Chondrocyte (in vitro differentiated cells): ENCODE measurements around the gene MEX3C. TPM values are rescaled to one million over a fixed set of nuclear protein-coding genes. Genes with fewer than 3 reads are reported as not detected.

Experiments used
- DNase-seq: peaks from one replicate; pipeline ENCODE4 v3.0.0; 2021; ENCODE audit warnings: mixed read lengths, low spot score
- H3K27ac Mint-ChIP-seq: one replicate; pipeline ENCODE4 v1.8.0; 2021; ENCODE audit warnings: mild to moderate bottlenecking, moderate library complexity, mixed read lengths; ENCODE audit not compliant: unreplicated experiment
- H3K27me3 Mint-ChIP-seq: 2 replicates; pipeline ENCODE4 v1.8.0; 2021; ENCODE audit warnings: low read depth, mixed read lengths
- H3K36me3 Mint-ChIP-seq: 2 replicates; pipeline ENCODE4 v1.8.0; 2021; ENCODE audit warnings: low read depth, mixed read lengths
- H3K4me1 Mint-ChIP-seq: 2 replicates; pipeline ENCODE4 v1.8.0; 2021; ENCODE audit warnings: low read depth, mild to moderate bottlenecking, mixed read lengths
- H3K4me3 Mint-ChIP-seq: one replicate; pipeline ENCODE4 v1.8.0; 2021; ENCODE audit warnings: mild to moderate bottlenecking, moderate library complexity, mixed read lengths; ENCODE audit not compliant: unreplicated experiment
- H3K9me3 Mint-ChIP-seq: 2 replicates; pipeline ENCODE4 v1.8.0; 2021; ENCODE audit warnings: low read depth, mixed read lengths
- CTCF ChIP-seq: fragments of 200-600 bp; sonication (generic); IDR thresholded peaks from 2 replicates; pipeline ENCODE4 v1.5.0; 2021; ENCODE audit warnings: antibody characterized with exemption, mild to moderate bottlenecking, moderate library complexity
- total RNA-seq: library from RNA; stranded (reverse); gene quantifications from 3 replicates; pipeline ENCODE4 v1.2.1, GENCODE V29; 2021

Gene MEX3C
- total RNA-seq, 1 donor from 2014 or later, result 49.0 TPM

GRCh38 chr18:51135795-51136194 is 61.7 kb downstream of the MEX3C start:
- Mint-ChIP-seq H3K4me3 (no peak overlapping the region), H3K4me1 (peaks cover 36% of the 10 kb centered on the region), H3K27ac (peak overlapping the region; percentile 3), H3K36me3 (no peaks in the 10 kb centered on the region), H3K27me3 (no peaks in the 10 kb centered on the region), H3K9me3 (peaks cover 1% of the 10 kb centered on the region)
- TF ChIP-seq CTCF, result peak; percentile 66
- DNase-seq, result no peak

GRCh38 chr18:51135364-51135763 is 62.1 kb downstream of the MEX3C start:
- H3K27ac Mint-ChIP-seq, result peak overlapping the region; percentile 93

GRCh38 chr18:51134721-51135120 is 62.8 kb downstream of the MEX3C start:
- Mint-ChIP-seq H3K9me3 (no peaks in the 10 kb centered on the region), H3K36me3 (no peaks in the 10 kb centered on the region), H3K27me3 (no peaks in the 10 kb centered on the region), H3K4me3 (no peak overlapping the region), H3K27ac (peak overlapping the region; percentile 93), H3K4me1 (peaks cover 36% of the 10 kb centered on the region)
- no peak for DNase-seq
- no peak for TF ChIP-seq CTCF

More at GRCh38 chr18:51135364-51135763, 62.1 kb downstream of the MEX3C start:
- no peak for TF ChIP-seq CTCF
- no peaks in the 10 kb centered on the region for H3K27me3 Mint-ChIP-seq
- H3K4me1 Mint-ChIP-seq, result peaks cover 36% of the 10 kb centered on the region
- DNase-seq, result no peak
- H3K4me3 Mint-ChIP-seq, result peak overlapping the region; percentile 19
- no peaks in the 10 kb centered on the region for H3K9me3 Mint-ChIP-seq
- H3K36me3 Mint-ChIP-seq, result no peaks in the 10 kb centered on the region

- no peak for DNase-seq
- H3K27me3 Mint-ChIP-seq, result no peaks in the 10 kb centered on the region
- peaks cover 36% of the 10 kb centered on the region for H3K4me1 Mint-ChIP-seq
- no peaks in the 10 kb centered on the region for H3K36me3 Mint-ChIP-seq
- no peaks in the 10 kb centered on the region for H3K9me3 Mint-ChIP-seq
- H3K4me3 Mint-ChIP-seq, result no peak overlapping the region
- H3K27ac Mint-ChIP-seq, result no peak overlapping the region
- no peak for TF ChIP-seq CTCF
Measured at GRCh38 chr18:51133580-51134160, 63.8 kb downstream of the MEX3C start.

- H3K4me1 Mint-ChIP-seq, result peaks cover 36% of the 10 kb centered on the region
- H3K27ac Mint-ChIP-seq, result no peak overlapping the region
- no peak for TF ChIP-seq CTCF
Measured at GRCh38 chr18:51132256-51132935, 65.1 kb downstream of the MEX3C start.

More at GRCh38 chr18:51132256-51132935, 65.1 kb downstream of the MEX3C start:
- H3K27me3 Mint-ChIP-seq, result no peaks in the 10 kb centered on the region
- no peaks in the 10 kb centered on the region for H3K9me3 Mint-ChIP-seq
- H3K36me3 Mint-ChIP-seq, result no peaks in the 10 kb centered on the region
- H3K4me3 Mint-ChIP-seq, result no peak overlapping the region
- no peak for DNase-seq
